Activated CD4-positive, CD25-positive, alpha-beta regulatory T cell (primary cell): ENCODE results near the gene DLD.
"Not testable (repeated sequence)": the region's sequence is repeated elsewhere in the genome, so short reads cannot be mapped to it uniquely, and the experiment has no call there.

ENCODE experiments used
- DNase-seq, 4 experiments: peaks; one replicate each; lab custom pipeline; 2025; lab: John Stamatoyannopoulos, UW

Gene DLD

GRCh38 chr7:107917763-107918651 is 27.0 kb downstream of the DLD start:
- no peak for DNase-seq

- DNase-seq: no peak
Observed at GRCh38 chr7:107918948-107919347, 28.0 kb downstream of the DLD start.

DNA sequence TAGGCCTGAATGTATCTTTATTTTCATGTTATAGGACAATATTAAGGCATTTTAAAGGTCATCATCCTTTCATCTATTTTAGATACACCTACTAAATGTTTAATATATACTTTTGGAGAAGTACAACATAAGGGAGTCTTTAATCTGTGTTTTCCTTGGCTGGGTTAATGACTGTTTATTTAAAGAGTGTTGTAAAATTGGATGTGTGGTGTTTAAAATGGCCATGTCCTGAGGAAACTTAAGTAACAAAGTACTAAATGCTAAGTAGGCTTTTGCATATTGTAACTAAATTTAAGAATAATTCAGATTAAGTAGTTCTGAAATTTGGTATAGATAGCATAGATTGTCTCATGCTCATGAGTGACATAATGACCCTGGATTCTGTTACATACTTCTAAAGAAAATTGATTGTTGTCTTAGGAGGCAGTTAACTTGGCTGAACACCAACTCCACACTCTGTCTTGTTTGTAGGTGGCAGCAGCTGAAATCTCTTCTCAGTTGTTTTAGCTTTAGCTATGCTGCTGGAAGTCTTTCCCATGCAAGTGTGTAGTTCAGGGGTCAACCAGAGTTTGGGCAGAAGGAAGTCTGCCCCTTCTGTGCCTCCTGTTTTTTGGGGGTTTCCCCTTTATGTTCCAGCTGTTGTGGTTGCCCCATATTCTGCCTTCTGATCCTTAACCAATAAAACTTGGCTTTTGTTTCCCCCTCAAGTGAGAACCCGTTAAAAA is 29.2 kb downstream of the DLD start:
- DNase-seq: no peak

DNA sequence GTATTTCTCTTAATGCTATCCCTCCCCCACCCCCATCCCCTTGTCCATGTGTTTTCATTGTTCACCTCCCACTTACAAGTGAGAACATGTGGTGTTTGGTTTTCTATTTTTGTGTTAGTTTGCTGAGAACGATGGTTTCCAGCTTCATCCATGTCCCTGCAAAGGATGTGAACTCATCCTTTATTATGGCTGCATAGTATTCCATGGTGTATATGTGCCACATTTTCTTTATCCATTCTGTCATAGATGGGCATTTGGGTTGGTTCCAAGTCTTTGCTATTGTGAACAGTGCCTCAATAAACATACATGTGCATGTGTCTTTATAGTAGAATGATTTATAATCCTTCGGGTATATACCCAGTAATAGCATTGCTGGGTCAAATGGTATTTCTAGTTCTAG is 30.8 kb downstream of the DLD start:
- DNase-seq: not testable (repeated sequence)

GRCh38 chr7:107922886-107923285 is 31.9 kb downstream of the DLD start:
- DNase-seq: no peak

DNA sequence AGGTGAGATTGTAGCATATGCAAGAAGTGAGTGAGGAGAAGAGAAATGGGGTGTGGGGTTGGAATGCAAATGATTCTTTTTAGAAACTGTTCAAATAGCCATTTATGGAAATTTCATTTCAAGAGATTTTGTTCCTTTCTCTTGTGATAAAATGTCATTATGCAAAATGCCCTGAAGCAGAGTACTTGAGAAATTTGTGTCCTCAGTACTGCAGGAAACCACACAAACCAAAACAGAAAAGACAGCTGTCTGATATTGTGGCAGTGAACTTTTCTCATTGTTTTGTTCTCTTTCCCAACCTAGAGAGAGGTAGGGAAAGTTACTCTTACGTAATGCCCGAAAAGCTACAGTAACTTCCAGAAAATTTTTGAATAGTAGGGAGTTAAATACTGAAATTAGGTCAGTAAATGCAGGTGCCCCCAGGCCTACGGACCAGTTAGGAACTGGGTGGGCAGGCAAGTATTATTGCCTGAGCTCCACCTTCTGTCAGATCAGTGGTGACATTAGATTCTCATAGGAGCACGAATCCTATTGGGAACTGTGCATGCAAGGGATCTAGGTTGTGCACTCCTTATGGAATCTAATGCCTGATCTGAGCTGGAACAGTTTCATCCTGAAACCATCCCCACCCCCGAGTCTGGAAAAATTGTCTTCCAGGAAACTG is 34.0 kb downstream of the DLD start:
- DNase-seq: no peak

DNA sequence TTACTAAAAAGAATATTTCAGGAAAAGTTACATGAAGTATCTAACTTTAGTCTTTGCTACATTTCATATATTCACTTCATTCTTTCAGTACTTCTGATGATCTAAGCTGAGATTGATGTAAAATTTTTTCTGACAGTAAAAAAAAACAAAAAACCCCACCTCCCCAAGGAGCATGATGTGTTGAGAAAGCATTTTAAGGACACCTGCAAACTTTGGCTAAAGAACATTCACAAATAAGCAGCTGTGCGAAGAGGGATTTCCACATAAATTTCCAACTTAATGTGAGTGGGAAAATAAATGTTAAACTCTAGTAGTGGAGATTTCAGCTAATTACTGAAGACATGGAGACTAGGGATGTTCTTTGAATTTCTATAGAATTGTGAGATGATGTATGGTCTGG is 35.5 kb downstream of the DLD start:
- no peak for DNase-seq

DNA sequence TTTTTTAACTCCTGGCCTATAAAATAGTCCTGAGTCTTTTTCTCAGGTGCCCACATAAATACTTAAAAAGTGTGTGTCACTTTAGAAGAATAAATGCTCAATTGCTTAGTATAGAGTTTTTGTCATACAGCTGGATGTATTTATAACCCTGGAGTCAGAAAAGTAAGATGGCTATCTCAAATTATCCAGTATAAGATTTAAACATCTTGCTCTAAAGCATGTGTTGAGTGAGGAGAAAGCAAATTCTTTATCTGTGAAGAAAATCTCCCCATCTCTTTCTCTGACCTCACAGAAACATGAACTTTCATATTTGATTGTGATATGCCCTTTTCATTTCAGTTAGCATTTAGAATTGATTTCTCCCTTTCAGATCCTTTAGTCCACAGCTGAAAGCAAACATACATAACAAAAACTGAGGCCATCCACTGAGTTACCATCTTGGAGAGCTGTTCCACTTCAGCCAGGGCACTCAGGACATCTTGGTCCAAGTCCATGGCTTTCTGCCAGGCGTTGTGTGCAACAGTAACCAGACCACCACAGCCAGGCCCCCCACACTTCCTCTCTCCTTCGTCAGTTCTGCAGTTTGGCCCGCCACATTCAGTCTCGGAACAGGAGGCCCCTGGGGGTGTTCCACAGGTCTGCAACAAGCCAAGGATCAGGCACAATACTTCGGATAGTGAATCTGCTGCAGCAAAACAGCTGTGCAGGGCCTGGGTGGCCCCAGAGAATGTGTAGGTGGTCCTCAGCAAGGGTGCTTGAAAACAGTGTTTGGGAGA is 40.9 kb downstream of the DLD start:
- no peak for DNase-seq

DNA sequence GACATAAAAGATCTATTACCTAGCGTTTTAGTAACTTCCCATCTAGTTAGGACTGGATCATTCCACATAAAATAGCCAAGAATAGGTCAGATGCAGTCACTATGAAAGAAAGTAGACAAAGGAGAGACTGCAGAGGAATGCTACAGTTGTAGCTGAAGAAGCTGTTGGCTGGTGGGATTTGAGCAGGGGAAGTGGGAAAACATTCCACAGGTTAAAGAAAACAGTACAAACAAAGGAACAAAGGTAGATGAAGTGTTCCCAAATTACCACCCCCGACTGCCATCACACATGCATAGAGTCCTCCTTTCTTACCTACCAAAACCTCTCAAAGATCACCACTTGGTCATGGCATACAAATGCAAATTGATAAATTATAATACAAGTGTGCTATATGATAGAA is 41.8 kb downstream of the DLD start:
- no peak for DNase-seq

DNA sequence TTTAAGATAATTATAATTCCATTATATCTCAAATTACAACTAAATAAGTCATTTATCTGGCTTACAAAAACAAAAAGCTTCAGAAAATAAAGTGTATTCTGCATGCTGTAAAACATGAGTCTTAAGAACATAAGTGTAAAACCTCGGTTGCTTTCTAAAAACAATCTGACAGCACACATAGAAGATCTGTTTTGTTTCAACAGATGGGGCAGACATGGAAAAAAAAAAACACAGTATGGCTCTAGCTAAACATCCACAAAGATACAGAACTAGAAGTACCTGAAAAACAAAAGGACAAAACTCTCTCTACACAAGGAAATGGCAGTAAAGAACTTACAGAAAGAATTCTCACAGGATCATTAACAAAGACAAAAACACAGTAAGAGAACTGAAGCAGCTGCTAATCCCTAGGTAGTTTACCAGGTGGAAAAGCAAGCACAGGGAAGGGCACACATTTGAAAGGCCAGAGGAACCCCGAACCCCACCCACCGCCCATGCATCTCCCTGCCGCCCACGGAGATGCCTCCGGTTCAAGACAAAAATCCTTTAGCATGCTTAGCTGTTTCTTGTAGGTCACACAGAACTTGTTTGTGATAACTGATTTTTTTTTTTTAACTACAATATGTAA is 42.5 kb downstream of the DLD start:
- no peak for DNase-seq

DNA sequence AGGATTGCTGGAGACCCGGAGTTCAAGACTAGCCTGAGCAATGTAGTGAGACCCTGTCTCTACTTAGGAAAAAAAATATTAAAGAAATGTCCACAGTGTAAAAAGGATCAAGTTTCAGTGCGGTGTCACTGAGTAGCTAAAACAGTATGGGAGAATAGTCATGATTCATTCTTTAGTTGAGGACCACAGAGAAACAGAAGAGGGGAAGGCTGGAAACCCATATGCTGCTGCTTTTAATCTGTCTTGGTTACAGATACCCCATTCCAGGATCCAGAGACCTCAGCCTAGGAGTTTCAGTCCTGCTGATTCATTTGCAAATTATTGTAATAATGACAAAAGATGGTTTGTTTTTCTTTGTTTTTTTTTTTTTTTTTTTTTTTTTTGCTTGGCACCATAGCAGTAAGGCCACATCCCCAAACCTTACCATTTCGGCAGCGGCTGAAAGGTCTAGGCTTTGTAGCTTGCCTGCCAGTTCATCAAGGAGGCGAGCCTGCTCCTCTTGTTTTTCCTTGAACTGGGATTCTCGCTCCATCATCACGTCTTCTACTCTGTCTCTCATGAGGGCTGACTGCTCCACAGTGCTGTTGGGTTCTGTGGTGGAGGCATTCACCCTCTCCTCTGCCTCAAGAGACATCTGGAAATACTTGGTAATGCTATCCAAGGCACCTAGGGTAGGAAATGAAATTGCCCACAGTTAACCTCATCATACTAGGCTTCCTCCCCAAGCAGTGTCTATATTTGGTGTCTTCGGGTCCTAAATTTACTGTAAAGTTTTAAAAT is 44.2 kb downstream of the DLD start:
- DNase-seq: no peak

GRCh38 chr7:107936312-107936711 is 45.3 kb downstream of the DLD start:
- DNase-seq: no peak

- DNase-seq: no peak
Observed at GRCh38 chr7:107937531-107937930, 46.5 kb downstream of the DLD start.

DNA sequence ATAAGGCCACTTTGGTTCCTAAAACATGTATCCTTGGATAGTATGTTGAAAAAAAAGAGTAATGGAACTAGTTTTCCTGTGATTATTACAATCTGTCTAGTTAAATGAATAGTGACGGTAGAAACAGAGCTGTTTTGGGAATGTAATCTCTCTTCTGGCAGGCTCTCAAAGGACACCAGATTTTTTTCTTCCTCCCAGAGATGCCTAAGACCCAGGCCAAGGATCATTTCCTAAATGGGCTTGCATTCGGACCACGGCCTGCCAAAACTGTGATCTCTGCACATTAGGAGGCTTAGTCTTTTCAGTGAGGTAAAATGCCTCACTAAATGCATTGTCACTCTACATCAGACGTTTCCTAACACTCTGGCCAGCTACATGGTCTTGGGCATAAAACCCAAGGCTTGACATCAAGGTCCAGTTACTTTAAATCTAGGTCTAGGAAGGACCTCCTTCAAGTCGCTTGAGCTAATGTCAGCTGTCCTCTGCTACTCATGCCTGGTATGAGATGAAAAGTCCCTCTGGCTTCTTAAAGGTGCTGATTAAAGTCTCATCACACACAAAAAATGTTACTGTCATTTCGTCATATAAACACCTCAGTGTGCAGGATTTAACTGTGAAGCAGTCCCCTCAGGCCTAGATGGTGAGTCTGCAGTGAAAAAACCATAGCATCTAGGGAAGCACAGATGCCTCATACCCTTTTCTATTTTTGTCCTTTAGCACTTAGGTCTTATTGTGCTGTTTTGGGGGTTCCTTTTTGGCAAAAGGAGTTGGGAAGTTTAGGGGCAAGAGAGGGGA is 47.7 kb downstream of the DLD start:
- DNase-seq: no peak

DNA sequence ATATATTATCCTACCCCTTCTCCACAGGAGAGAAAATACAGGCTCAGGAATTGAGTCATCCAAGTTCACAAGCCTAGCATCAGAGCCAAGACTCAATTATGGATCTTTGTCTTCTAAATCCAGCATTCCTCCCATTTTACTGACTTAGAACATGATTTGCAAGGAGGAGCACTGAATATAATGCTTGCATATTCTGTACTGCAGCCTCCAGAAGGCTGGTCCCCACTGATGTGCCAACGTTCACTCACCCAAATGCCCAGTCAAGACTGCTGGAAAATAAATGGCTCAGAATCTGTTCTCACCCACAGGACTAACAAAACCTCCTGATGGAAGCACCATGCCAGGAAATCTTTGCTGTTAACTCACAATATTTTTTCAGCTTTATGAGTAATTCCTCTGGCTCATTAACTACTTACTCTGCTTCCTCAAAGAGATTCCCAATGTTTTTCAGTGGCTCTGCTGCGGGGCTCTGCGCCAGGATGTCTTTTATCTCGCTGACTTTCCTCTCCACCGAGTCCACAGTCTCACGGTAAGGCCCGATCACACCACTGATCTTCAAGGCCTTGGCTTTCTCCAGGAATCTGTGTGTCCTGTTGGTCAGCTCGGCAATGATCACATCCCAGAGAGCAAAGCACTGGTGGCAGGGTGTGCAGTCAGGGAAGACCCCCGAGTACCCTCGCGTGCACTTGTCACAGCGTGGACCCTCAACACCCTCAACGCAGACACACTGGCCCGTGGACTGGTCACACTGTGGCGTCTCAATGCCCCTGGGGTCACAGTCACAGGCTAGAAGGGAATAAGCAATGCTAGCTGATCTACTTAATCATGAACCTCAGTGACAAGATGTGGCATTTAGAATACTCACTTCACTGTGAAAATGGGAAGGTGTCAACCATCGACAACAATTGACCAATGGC is 48.8 kb downstream of the DLD start:
- DNase-seq: no peak

- DNase-seq: no peak
Observed at GRCh38 chr7:107940951-107941350, 50.0 kb downstream of the DLD start.

DNA sequence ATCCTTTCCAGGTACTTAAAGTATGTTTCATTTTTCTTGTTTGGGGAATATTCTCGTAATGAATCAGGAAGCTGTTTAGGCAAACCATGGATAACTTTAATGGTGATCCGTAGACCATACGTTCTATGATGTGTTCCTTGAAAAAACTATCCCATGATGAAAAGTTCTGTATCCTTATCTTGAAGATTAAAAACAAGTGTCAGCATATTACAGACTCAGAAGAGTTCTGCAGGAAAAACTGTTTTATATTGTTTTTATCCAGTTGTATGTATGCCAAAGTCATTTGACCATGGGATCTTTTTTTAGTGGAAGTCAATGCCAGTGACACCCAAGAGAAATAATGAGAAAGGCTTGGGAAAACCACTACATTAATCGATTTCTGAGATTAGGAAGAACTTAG is 52.0 kb downstream of the DLD start:
- DNase-seq: no peak

DNA sequence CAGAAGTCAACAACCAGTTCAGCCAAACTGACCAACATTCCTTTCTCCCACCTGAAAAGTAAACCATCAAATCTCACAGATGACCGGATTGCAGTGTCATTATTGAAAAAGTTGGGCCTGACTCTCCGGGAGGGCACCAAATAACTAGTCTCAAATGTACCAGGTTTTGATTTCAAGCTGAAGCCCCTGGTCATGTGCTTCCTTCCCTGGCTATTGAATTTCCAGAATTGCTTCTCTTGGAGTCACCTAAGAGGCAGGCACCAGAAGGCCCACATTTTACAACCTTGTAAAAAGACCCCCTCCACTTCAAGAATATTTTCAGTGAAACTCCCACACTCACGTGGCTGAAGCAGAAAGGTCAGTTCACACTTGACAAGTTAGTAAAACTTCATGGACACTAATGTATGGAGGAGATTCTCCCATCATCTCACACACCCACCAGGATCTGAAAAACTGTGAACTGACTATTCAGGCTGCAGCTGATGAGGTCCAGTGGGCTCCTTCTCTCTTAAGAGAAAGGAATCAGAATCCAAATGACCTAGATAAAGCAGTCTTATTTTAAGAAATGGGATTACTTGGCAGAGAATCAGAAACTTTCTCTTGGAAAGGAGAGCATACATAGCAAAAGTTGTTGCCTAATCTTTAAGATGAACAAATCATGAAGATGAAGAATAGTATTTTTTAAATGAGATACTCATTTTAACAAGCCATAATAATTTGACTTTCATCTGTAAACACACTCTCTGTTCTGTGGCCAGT is 53.6 kb downstream of the DLD start:
- no peak for DNase-seq
